ENCODE data around the gene CTTN.

Gene CTTN

DNA sequence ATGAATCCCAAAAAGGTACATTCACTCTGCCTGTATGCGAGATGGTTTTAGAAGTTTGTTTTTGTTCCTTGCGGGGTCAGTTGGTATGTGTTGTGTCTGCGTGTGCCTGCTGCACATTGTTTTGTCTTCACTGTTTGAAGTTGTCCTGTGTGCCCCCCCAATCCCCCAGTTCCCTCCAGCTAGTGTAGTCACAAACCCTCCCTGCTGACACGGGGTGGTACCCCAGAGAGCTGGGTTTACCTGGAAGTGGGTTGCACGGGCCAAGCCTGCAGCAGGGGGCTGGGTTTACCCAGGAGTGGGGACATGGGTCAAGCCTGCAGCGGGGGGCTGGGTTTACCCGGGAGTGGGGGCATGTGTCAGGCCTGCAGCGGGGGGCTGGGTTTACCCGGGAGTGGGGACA is 22.2 kb downstream of the CTTN start:
- no peak for DNase-seq (ENCODE audit: low read depth)
- no peak overlapping the region for H3K4me3 ChIP-seq (ENCODE audit: low read length)
- TF ChIP-seq, protein P1, sequence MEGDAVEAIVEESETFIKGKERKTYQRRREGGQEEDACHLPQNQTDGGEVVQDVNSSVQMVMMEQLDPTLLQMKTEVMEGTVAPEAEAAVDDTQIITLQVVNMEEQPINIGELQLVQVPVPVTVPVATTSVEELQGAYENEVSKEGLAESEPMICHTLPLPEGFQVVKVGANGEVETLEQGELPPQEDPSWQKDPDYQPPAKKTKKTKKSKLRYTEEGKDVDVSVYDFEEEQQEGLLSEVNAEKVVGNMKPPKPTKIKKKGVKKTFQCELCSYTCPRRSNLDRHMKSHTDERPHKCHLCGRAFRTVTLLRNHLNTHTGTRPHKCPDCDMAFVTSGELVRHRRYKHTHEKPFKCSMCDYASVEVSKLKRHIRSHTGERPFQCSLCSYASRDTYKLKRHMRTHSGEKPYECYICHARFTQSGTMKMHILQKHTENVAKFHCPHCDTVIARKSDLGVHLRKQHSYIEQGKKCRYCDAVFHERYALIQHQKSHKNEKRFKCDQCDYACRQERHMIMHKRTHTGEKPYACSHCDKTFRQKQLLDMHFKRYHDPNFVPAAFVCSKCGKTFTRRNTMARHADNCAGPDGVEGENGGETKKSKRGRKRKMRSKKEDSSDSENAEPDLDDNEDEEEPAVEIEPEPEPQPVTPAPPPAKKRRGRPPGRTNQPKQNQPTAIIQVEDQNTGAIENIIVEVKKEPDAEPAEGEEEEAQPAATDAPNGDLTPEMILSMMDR (IDR thresholded peaks at IDR 0.05; ENCODE audit: insufficient read depth, low read depth, low read length, missing control alignments): no peak

DNA sequence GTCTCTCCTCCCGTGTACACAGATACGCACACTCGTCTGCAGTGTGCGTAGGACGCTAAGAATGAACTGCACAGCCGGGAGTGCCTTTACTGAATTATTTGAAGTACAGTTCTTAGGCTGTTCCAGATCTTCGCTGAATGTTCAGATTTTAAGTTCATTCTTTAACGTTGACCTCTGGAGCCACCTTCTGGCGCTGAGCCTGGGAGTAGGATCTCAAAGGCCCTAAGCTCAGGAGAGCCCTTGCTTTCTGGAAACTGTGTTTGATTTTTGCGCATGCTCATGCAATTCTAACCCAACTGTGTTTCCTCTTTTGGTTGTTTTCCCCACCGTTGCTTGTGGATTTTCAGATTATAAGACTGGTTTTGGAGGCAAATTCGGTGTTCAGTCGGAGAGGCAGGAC is 22.8 kb downstream of the CTTN start:
- DNase-seq (ENCODE audit: low read depth): no peak
- no peak overlapping the region for H3K4me3 ChIP-seq (ENCODE audit: low read length)
- TF ChIP-seq, protein P1 (IDR thresholded peaks at IDR 0.05; ENCODE audit: insufficient read depth, low read depth, low read length, missing control alignments): no peak

DNA sequence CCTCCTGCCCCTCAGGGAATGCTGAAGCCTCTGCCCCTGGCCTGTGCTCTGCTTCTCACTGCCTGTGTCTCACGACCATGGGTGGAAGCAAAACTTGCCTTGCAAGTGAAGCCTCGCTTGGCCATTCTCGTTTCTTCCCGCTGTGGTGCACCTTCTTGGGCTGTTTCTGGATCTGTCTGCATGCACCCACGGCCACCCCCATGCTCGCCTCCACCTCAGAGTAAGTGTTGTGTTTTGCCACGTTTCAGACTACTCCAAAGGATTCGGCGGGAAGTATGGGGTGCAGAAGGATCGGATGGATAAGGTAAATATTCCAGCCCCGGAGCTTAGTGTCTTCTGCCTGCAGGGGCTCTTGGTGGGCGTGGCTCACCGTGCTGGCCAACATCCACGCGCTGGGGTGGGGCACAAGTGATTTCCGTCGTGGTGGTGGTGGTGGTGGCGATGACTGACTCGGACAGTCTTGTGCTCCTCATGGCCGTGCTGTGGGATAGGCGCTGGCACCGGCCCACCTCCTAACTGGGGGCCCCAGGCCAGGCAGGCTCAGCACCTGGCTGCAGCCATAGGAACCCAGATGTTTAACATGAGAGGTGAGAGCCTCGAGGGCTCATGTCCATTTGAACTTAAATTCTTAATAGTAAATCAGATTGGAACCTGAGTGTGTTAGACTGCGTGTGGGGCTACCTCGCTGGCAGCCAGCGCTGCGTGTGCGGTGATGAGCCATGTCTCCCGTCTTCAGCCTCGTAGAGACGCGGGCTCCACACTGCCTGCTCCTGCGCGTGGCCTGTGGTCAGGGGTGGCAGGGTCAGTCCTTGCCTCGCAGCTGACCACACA is 24.6 kb downstream of the CTTN start:
- TF ChIP-seq, protein P1 (IDR thresholded peaks at IDR 0.05; ENCODE audit: insufficient read depth, low read depth, low read length, missing control alignments): no peak
- H3K4me3 ChIP-seq (ENCODE audit: low read length): no peak overlapping the region
- DNase-seq (ENCODE audit: low read depth): no peak

DNA sequence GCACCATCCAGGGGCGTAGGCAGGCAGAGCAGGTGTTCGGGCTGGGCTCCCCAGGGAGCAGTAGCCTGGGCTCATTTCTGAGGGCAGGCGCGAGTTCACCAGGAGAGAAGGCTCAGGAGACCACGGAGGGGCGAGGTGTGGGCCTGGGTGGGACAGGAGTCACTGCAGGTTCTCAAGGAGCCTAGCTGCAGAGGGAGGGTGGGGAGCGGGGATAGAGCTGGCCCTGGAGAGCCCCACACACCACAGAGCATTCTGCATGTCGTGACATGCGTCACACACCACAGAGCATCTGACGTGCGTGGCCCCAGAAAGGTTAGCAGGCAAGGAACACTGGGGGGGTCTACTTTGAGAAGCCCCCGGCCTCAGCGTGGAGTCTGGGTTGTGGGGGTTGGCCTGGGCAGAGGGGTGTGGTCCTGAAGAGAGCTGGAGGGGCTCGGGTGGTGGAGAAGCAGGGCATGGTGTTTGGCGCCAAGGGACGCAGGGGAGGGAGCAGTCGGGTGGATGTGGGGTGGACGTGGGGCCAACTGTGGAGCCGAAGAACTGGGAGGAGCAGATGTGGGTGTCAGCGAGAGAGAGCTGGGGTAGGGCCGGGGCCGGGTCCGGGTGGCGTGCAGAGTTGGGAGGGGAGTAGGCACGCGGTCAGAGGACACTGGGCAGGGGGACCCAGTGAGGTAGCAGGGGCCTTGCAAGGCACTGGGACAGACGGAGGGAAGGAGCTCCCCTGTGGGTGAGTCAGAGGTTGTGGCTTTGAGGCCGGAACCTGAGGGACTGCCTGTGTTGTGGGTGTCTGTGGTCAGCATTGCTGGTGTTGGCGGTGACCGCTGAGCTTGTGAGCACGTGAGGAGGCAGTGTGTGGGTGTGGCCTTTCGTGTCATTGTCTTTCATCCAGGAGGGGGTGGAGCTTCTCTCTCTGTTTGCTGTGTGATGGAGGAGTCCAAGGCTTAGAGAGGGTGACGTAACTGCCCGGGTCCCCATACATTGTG is 25.5 kb downstream of the CTTN start:
- H3K4me3 ChIP-seq (ENCODE audit: low read length): no peak overlapping the region
- TF ChIP-seq, protein P1 (IDR thresholded peaks at IDR 0.05; ENCODE audit: insufficient read depth, low read depth, low read length, missing control alignments): no peak
- DNase-seq (ENCODE audit: low read depth): no peak

DNA sequence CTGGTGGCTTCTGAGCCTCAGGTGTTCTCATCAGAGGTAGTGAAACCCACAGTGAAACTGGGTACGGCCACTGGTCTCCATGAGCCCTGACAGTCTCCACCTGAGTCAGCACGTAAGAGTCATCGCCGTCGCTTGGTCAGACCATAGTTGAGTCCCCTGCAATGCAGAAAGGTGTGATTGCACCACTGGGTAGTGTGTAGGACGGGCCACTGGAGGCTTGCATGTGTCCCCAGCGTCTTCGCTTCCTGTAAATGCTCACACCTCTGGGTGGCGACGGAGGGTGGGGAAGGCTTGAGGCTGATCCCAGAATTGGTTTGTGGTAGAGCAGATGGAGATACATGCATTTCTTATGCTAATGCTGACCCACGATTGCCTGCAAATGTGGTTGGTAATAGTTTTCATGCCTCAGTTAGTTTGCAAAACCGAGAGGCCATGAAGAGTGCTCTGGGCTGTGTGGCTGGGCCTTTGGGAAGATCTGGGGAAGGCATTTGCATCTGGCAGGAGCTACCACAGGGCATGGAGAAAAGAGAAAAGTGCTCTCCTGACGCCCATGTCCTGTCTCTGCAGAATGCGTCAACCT is 26.5 kb downstream of the CTTN start:
- DNase-seq (ENCODE audit: low read depth): no peak
- TF ChIP-seq, protein P1 (IDR thresholded peaks at IDR 0.05; ENCODE audit: insufficient read depth, low read depth, low read length, missing control alignments): no peak
- no peak overlapping the region for H3K4me3 ChIP-seq (ENCODE audit: low read length)

DNA sequence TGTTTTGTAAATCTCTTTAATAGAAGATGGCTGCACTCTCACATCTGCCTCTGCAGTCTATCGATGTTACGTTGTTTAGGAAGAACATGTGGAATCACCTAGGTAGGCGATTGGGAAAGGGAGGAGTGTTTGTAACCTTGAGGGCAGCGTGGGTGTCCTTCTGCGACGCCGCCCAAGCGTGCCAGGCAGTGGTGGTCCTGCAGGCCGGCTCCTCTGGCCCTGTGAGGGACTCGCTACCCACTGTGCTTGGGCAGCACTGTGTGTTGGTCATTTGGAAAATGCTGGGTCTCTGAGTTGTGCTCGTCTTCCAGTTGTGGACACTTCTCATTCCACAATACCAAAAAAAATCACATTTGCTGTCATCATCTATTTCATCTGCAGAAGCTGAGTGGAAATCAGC is 29.1 kb downstream of the CTTN start:
- no peak for DNase-seq (ENCODE audit: low read depth)
- no peak overlapping the region for H3K4me3 ChIP-seq (ENCODE audit: low read length)
- TF ChIP-seq, protein P1 (IDR thresholded peaks at IDR 0.05; ENCODE audit: insufficient read depth, low read depth, low read length, missing control alignments): no peak

All from epithelial cell of esophagus (primary cell).